Subcutaneous abdominal adipose tissue (tissue), 5 donors: Measurements from ENCODE around the gene GLTP.

ENCODE experiments used
- H3K27ac ChIP-seq: one replicate; pipeline ENCODE4 v1.7.0; 2013; ENCODE audit warnings: low read depth, mild to moderate bottlenecking, inconsistent platforms, low read length, moderate library complexity
- H3K27me3 ChIP-seq, 5 donors: one replicate each; pipeline ENCODE4 v1.7.0; 2013; ENCODE audit warnings: low read length in 5 of 5, inconsistent platforms in 1 of 5; ENCODE audit not compliant: control insufficient read depth in 5 of 5, insufficient read depth in 4 of 5
- H3K36me3 ChIP-seq, 5 donors: one replicate each; pipeline ENCODE4 v1.7.0; 2013; ENCODE audit warnings: low read length in 5 of 5; ENCODE audit not compliant: control insufficient read depth in 5 of 5, insufficient read depth in 5 of 5
- H3K4me1 ChIP-seq, 5 donors: one replicate each; pipeline ENCODE4 v1.7.0; 2013; ENCODE audit warnings: low read length in 5 of 5, mild to moderate bottlenecking in 3 of 5, moderate library complexity in 1 of 5; ENCODE audit not compliant: control insufficient read depth in 5 of 5, insufficient read depth in 5 of 5
- H3K4me3 ChIP-seq, 5 donors: one replicate each; pipeline ENCODE4 v1.7.0; 2013; ENCODE audit warnings: low read length in 5 of 5, low read depth in 1 of 5
- H3K9ac ChIP-seq, 5 donors: one replicate each; pipeline ENCODE4 v1.7.0; 2013; ENCODE audit warnings: low read length in 5 of 5, mild to moderate bottlenecking in 4 of 5, moderate library complexity in 3 of 5
- H3K9me3 ChIP-seq, 5 donors: one replicate each; pipeline ENCODE4 v1.7.0; 2013; ENCODE audit warnings: low read length in 5 of 5; ENCODE audit not compliant: control insufficient read depth in 5 of 5
- donor health status: healthy.
- donor health status: healthy.
- donor health status: healthy.
- donor health status: healthy.
- donor health status: healthy.

Gene GLTP

DNA sequence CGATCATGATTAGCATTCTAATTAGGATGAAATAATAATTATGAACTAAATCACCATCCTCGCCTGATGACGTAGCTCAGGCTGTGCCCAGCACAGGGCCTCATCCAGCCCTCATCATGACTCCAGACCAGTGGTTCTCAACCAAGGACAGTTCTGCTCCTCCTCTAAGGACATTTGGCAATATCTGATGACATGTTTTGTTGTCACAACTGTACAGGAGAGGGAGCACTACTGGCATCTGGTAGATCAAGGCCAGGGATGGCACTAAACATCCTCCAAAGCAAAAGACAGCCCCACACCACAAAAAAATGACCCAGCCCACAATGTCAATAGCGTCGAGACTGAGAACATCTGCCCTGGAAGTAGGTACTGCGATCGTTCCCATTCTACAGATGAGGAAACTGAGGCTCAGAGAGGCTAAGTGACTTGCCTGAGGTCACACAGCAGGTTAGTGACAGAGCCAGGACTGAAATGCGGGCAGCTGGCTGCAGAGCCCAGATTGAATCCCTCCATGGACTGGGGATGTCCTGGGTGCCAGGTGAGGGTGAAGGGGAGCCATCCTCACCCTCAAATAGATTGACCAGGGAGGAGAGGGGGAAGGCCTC lies 62.6 kb downstream of the GLTP start:
- no peak overlapping the region for H3K27ac ChIP-seq
- no peaks in the 10 kb centered on the region for H3K4me1 ChIP-seq
- H3K9me3 ChIP-seq = no peaks in the 10 kb centered on the region
- no peak overlapping the region for H3K9ac ChIP-seq
- H3K36me3 ChIP-seq = peaks cover 0 to 4% (median 0%) of the 10 kb centered on the region in 5 donors
- H3K27me3 ChIP-seq = peaks cover 5 to 22% (median 11%) of the 10 kb centered on the region in 5 donors
- no peak overlapping the region for H3K4me3 ChIP-seq

DNA sequence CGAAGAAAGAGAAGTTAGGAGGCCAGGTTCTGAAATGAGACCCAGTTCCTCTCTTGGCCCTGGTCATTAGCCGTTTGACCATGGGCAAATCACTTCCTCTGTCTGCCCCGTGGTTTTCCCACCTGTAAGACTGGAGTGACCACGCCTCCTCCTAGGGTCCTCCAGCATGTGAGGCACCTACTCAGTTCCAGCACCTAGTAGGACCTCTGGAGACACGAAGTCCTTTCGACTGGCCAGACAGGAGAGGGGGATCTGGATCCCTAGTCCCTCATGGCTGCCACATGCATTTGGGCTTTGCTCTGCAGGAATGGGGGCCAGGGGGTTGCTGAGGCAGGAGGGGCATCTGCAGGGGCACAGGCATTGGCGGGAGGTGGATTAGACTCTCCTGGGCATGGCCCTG lies 63.5 kb downstream of the GLTP start:
- H3K27me3 ChIP-seq = peaks cover 5 to 22% (median 11%) of the 10 kb centered on the region in 5 donors

DNA sequence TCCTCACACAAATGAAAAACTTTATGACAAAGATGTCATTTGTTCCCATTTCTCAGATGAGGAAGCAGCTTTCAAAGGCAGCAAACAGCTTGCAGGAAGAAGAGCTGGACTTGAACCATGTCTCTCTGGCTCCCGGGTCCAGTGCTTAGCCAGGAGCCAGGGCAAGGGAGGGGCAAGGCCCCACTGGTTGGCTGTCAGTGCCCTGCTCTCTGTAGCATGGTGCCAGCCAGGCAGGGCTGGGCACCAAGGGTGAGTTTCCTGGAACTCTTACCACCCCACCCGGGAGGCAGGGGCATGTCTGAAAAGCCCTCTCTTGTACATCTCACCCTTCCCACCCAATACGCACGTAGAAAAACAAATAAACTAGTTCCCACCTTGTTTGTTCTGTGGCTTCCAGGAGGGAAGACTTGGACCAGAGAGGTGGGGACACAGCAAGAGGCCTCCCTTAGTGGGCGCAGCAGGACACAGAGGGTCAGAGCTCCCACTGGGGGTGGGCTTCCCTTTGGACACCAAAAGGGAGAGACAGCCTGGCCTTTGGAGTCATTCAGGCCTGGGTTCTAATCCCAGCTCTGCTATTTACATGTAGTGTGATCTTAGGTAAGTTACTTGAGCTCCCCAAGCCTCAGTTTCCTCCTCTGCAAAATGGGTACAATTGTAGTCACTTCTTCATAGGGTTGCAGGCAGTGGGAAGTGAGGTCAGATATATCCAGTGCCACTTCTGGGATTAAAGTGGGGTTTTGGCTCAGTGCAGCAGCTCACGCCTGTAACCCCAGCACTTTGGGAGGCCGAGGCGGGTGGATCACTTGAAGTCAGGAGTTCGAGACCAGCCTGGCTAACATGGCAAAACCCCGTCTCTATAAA lies 64.4 kb downstream of the GLTP start:
- Histone ChIP-seq H3K9me3 (no peaks in the 10 kb centered on the region), H3K27ac (no peak overlapping the region), H3K9ac (no peak overlapping the region), H3K4me1 (no peaks in the 10 kb centered on the region), H3K27me3 (peaks cover 4 to 22% (median 11%) of the 10 kb centered on the region in 5 donors), H3K4me3 (no peak overlapping the region), H3K36me3 (peaks cover 0 to 4% (median 0%) of the 10 kb centered on the region in 5 donors)

More for the DNA sequence above, 63.5 kb downstream of the GLTP start:
- Histone ChIP-seq H3K36me3 (peaks cover 0 to 4% (median 0%) of the 10 kb centered on the region in 5 donors), H3K4me3 (no peak overlapping the region), H3K27ac (no peak overlapping the region), H3K9ac (no peak overlapping the region), H3K4me1 (no peaks in the 10 kb centered on the region), H3K9me3 (no peaks in the 10 kb centered on the region)

DNA sequence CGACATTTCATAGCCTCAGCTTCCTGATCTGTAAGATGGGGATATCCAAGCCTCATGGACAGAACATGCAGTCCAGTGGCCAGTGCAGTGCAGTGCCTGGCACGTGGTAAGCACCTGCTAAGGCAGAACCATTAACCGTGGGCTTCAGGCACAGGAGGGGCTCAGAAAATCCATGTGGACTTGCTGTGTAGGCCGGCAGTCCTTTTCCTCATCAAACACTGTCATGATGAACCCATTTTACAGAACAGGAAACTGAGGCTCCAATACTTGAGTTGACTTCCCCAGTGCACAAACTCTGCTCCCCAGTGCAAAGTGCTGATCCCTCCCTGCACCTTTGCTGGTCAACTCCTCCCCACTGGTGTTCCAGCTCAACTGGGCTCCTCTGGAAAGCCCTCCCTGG lies 65.1 kb downstream of the GLTP start:
- Histone ChIP-seq H3K36me3 (peaks cover 0 to 4% (median 0%) of the 10 kb centered on the region in 5 donors), H3K27ac (no peak overlapping the region), H3K9ac (no peak overlapping the region), H3K4me1 (no peaks in the 10 kb centered on the region), H3K9me3 (no peaks in the 10 kb centered on the region), H3K27me3 (peaks cover 4 to 21% (median 10%) of the 10 kb centered on the region in 5 donors), H3K4me3 (no peak overlapping the region)

- Histone ChIP-seq H3K9me3 (no peaks in the 10 kb centered on the region), H3K27me3 (peaks cover 0 to 17% (median 6%) of the 10 kb centered on the region in 5 donors), H3K4me1 (no peaks in the 10 kb centered on the region), H3K9ac (no peak overlapping the region), H3K36me3 (peaks cover 0 to 4% (median 0%) of the 10 kb centered on the region in 5 donors), H3K4me3 (no peak overlapping the region), H3K27ac (no peak overlapping the region)
Measured at GRCh38 chr12:109814600-109815150, 65.7 kb downstream of the GLTP start.

GRCh38 chr12:109813810-109814416 lies 66.4 kb downstream of the GLTP start:
- no peak overlapping the region for H3K27ac ChIP-seq
- H3K9ac ChIP-seq = no peak overlapping the region
- peaks cover 0 to 14% (median 4%) of the 10 kb centered on the region in 5 donors for H3K27me3 ChIP-seq
- H3K4me1 ChIP-seq = no peaks in the 10 kb centered on the region
- no peak overlapping the region for H3K4me3 ChIP-seq
- no peaks in the 10 kb centered on the region for H3K9me3 ChIP-seq
- peaks cover 0 to 4% (median 0%) of the 10 kb centered on the region in 5 donors for H3K36me3 ChIP-seq

DNA sequence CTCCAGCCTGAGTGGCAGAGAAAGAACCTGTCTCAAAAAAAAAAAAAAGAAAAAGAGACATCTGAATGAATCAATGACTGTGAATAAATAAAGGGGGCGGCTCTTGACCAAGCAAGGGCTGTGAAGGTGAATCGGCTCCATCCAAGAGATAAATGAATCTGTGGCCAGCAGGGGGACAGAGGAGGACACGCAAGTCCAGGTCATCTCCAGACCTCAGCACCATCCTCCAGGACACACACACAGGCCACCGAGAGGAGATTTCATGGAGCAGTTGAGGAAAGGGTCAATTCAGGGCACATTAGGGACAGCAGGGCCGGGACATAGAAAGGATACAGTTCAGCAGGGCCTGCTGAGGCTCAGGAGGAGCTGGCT lies 68.7 kb downstream of the GLTP start:
- Histone ChIP-seq H3K4me1 (no peaks in the 10 kb centered on the region), H3K4me3 (no peak overlapping the region), H3K27me3 (no peaks in the 10 kb centered on the region), H3K27ac (no peak overlapping the region), H3K36me3 (peaks cover 0 to 4% (median 0%) of the 10 kb centered on the region in 5 donors), H3K9me3 (no peaks in the 10 kb centered on the region), H3K9ac (no peak overlapping the region)

DNA sequence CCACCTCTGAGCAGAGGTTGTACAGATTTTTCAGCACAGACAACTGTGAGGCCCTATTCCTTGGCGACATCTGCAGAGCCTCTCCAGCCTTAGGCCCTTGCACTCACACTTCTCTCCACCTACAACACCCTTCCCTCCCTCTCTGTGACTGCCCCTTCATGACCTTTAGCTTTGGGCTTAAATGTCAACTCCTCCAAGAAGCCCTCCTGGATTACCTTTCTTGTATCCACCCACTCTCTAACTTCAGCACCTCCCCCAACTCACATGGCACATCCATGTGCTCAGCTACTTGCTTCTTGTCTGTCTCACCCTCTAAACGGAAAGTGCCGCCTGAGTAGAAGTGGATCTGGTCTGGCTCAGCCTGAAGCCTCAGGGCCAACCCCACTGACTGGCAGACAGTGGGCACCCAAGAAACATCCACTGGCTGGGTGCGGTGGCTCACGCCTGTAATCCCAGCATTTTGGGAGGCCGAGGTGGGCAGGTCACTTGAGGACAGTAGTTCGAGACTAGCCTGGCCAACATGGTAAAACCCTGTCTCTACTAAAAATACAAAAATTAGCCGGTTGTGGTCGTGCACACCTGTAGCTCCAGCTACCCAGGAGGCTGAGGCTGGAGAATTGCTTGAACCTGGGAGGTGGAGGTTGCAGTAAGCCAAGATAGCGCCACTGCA lies 69.3 kb downstream of the GLTP start:
- no peaks in the 10 kb centered on the region for H3K4me1 ChIP-seq
- H3K4me3 ChIP-seq = no peak overlapping the region
- H3K27ac ChIP-seq = no peak overlapping the region
- H3K9me3 ChIP-seq = no peaks in the 10 kb centered on the region
- H3K9ac ChIP-seq = no peak overlapping the region
- peaks cover 0 to 4% (median 0%) of the 10 kb centered on the region in 5 donors for H3K36me3 ChIP-seq
- H3K27me3 ChIP-seq = no peaks in the 10 kb centered on the region

DNA sequence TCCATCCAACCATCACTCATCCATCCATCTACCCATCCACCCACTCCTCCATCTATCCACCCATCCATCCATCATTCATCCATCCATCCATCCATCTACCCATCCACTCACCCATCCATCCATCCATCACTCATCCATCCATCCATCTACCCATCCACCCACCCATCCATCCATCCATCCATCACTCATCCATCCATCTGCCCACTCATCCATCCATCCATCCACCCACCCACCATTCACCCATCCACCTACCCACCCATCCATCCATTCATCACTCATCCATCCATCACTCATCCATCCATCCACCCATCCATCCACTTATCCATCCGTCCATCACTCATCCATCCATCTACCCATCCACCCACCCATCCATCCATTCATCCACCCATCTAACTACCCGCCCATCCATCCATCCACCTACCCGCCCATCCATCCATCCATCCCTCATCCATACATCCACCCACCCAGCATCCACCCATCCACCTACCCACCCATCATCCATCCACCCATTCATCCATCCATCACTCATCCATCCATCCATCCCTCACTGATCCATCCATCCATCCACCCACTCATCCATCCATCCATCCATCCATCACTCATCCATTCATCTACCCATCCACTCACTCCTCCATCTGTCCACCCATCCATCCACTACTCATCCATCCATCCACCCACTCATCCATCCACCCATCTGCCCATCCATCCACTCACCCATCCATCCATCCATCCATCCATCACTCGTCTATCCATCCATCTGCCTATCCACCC lies 71.3 kb downstream of the GLTP start:
- peaks cover 0 to 4% (median 3%) of the 10 kb centered on the region in 5 donors for H3K4me1 ChIP-seq
- no peaks in the 10 kb centered on the region for H3K9me3 ChIP-seq
- no peaks in the 10 kb centered on the region for H3K27me3 ChIP-seq
- no peak overlapping the region for H3K4me3 ChIP-seq
- H3K9ac ChIP-seq = no peak overlapping the region
- H3K36me3 ChIP-seq = peaks cover 0 to 4% (median 0%) of the 10 kb centered on the region in 5 donors
- no peak overlapping the region for H3K27ac ChIP-seq
